Measurements from ENCODE around the gene IFNLR1.

DNA sequence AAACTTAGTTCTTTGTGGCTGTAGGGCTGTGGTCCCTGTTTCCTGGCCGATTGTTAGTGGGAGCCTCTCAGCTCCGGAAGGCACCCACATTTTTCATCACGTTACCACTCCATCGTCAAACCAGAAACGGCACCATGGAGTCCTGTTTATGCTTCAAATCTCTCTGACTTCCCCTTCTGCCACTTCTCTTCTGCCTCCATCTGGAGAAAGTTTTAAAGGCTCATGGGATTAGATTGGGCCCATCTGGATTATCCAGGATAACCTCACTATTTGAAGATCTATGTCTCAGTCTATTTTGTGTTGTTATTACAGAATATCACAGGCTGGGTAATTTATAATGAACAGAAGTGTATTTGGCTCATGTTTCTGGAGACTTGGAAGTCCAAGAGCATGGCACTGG, 24.9 kb downstream of the IFNLR1 start:
- TF ChIP-seq REST (IDR thresholded peaks at IDR 0.05; ENCODE audit: insufficient read depth in 1 of 2, low read depth in 2 of 2, low read length in 2 of 2) = no peak
- TF ChIP-seq SIN3A (IDR thresholded peaks at IDR 0.05; ENCODE audit: borderline replicate concordance, insufficient read depth, low read length) = no peak

Measured in PFSK-1 (cell line).